ENCODE measurements around the gene CCDC85A.

CCDC85A gene

GRCh38 chr2:56266761-56267414, 83.1 kb downstream of the CCDC85A start:
- TF ChIP-seq ISL1 (CRISPR knock-in tag; IDR thresholded peaks at IDR 0.05) (no peak), TOX (CRISPR knock-in tag; IDR thresholded peaks at IDR 0.05; ENCODE audit: borderline replicate concordance) (no peak), CREB5 (CRISPR knock-in tag; IDR thresholded peaks at IDR 0.05; ENCODE audit: low read depth) (no peak), ZFP3 (CRISPR knock-in tag; IDR thresholded peaks at IDR 0.05) (no peak), ZFP30 (CRISPR knock-in tag; IDR thresholded peaks at IDR 0.05) (no peak), OSR1 (CRISPR knock-in tag; IDR thresholded peaks at IDR 0.05) (no peak), ZNF565 (CRISPR knock-in tag; conservative IDR thresholded peaks at IDR 0.05; ENCODE audit: low read depth) (no peak), SNAI2 (CRISPR knock-in tag; IDR thresholded peaks at IDR 0.05) (no peak), ARNTL (CRISPR knock-in tag; IDR thresholded peaks at IDR 0.05; ENCODE audit: borderline replicate concordance, low read depth) (no peak), TSHZ2 (CRISPR knock-in tag; IDR thresholded peaks at IDR 0.05) (no peak), POU6F1 (CRISPR knock-in tag; IDR thresholded peaks at IDR 0.05; ENCODE audit: borderline replicate concordance, low read depth) (no peak)
- TF ChIP-seq, protein P1, sequence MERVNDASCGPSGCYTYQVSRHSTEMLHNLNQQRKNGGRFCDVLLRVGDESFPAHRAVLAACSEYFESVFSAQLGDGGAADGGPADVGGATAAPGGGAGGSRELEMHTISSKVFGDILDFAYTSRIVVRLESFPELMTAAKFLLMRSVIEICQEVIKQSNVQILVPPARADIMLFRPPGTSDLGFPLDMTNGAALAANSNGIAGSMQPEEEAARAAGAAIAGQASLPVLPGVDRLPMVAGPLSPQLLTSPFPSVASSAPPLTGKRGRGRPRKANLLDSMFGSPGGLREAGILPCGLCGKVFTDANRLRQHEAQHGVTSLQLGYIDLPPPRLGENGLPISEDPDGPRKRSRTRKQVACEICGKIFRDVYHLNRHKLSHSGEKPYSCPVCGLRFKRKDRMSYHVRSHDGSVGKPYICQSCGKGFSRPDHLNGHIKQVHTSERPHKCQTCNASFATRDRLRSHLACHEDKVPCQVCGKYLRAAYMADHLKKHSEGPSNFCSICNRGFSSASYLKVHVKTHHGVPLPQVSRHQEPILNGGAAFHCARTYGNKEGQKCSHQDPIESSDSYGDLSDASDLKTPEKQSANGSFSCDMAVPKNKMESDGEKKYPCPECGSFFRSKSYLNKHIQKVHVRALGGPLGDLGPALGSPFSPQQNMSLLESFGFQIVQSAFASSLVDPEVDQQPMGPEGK (CRISPR knock-in tag; IDR thresholded peaks at IDR 0.05; ENCODE audit: borderline replicate concordance): no peak
- no peak for ATAC-seq

- TF ChIP-seq ZNF8 (CRISPR knock-in tag; IDR thresholded peaks at IDR 0.05) (no peak), TSHZ2 (CRISPR knock-in tag; IDR thresholded peaks at IDR 0.05) (no peak), CSDC2 (CRISPR knock-in tag; IDR thresholded peaks at IDR 0.05) (no peak), GLIS3 (CRISPR knock-in tag; IDR thresholded peaks at IDR 0.05) (no peak), ZC3H10 (CRISPR knock-in tag; IDR thresholded peaks at IDR 0.05) (no peak), TOX (CRISPR knock-in tag; IDR thresholded peaks at IDR 0.05; ENCODE audit: borderline replicate concordance) (no peak)
- TF ChIP-seq, protein P2, sequence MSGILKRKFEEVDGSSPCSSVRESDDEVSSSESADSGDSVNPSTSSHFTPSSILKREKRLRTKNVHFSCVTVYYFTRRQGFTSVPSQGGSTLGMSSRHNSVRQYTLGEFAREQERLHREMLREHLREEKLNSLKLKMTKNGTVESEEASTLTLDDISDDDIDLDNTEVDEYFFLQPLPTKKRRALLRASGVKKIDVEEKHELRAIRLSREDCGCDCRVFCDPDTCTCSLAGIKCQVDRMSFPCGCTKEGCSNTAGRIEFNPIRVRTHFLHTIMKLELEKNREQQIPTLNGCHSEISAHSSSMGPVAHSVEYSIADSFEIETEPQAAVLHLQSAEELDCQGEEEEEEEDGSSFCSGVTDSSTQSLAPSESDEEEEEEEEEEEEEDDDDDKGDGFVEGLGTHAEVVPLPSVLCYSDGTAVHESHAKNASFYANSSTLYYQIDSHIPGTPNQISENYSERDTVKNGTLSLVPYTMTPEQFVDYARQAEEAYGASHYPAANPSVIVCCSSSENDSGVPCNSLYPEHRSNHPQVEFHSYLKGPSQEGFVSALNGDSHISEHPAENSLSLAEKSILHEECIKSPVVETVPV (CRISPR knock-in tag; IDR thresholded peaks at IDR 0.05): no peak
- no peak for ATAC-seq
These were observed 83.6 kb downstream of the CCDC85A start for GRCh38 chr2:56267415-56267788.

DNA sequence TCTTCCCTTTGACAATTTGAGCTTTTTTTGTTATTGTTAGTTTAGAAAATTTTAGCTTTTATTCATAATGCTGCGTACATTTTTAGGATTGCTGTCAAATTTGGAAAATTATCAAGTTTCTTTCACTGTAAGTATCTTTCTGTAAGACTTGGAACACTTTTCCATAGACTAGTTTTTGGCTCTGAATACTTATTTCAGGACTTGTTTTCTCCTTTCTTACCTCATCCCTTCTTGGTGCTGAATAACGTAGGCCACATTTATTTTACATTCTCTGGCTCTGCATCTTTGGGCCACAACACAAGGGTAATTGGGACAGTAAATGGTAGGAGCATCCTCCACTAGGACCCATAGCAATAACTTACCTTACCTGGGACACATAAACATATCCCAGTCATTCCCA, 85.1 kb downstream of the CCDC85A start:
- ATAC-seq: no peak
- TF ChIP-seq ESRRG (CRISPR knock-in tag; IDR thresholded peaks at IDR 0.05) (no peak), ZC3H10 (CRISPR knock-in tag; IDR thresholded peaks at IDR 0.05) (no peak), ZNF565 (CRISPR knock-in tag; conservative IDR thresholded peaks at IDR 0.05; ENCODE audit: low read depth) (no peak), BACH2 (CRISPR knock-in tag; IDR thresholded peaks at IDR 0.05; ENCODE audit: borderline replicate concordance) (no peak), ZFP30 (CRISPR knock-in tag; IDR thresholded peaks at IDR 0.05) (no peak), GLIS3 (CRISPR knock-in tag; IDR thresholded peaks at IDR 0.05) (no peak), SNAI2 (CRISPR knock-in tag; IDR thresholded peaks at IDR 0.05) (no peak), TSHZ2 (CRISPR knock-in tag; IDR thresholded peaks at IDR 0.05) (no peak)
- TF ChIP-seq, protein P1 (CRISPR knock-in tag; IDR thresholded peaks at IDR 0.05; ENCODE audit: borderline replicate concordance): no peak

All from SK-N-SH treated with all-trans-retinoic acid at 6 μM for 48 hours (cell line).